Fibroblast of pulmonary artery (primary cell): ENCODE measurements around the gene CNTNAP2.
"Not testable (repeated sequence)": the region's sequence is repeated elsewhere in the genome, so short reads cannot be mapped to it uniquely, and the experiment has no call there.

Experiments
- DNase-seq: peaks from one replicate; pipeline ENCODE4 v3.0.0-alpha.2; 2010; ENCODE audit warnings: low read depth
- H3K4me3 ChIP-seq: replicated peaks from 2 replicates; pipeline ENCODE4 v1.5.1; 2011; ENCODE audit warnings: low read depth, mild to moderate bottlenecking, control low read depth, low read length, moderate library complexity
- TF ChIP-seq, protein P1 (sequence below): IDR thresholded peaks from 2 replicates; pipeline ENCODE4 v1.5.1; 2011; ENCODE audit warnings: mild to moderate bottlenecking, control low read depth, low read length, inconsistent platforms; ENCODE audit errors: missing control alignments

CNTNAP2 gene

GRCh38 chr7:148290538-148290937 lies 2173.9 kb downstream of the CNTNAP2 start:
- TF ChIP-seq, protein P1, sequence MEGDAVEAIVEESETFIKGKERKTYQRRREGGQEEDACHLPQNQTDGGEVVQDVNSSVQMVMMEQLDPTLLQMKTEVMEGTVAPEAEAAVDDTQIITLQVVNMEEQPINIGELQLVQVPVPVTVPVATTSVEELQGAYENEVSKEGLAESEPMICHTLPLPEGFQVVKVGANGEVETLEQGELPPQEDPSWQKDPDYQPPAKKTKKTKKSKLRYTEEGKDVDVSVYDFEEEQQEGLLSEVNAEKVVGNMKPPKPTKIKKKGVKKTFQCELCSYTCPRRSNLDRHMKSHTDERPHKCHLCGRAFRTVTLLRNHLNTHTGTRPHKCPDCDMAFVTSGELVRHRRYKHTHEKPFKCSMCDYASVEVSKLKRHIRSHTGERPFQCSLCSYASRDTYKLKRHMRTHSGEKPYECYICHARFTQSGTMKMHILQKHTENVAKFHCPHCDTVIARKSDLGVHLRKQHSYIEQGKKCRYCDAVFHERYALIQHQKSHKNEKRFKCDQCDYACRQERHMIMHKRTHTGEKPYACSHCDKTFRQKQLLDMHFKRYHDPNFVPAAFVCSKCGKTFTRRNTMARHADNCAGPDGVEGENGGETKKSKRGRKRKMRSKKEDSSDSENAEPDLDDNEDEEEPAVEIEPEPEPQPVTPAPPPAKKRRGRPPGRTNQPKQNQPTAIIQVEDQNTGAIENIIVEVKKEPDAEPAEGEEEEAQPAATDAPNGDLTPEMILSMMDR = no peak
- no peak for DNase-seq
- no peak overlapping the region for H3K4me3 ChIP-seq

DNA sequence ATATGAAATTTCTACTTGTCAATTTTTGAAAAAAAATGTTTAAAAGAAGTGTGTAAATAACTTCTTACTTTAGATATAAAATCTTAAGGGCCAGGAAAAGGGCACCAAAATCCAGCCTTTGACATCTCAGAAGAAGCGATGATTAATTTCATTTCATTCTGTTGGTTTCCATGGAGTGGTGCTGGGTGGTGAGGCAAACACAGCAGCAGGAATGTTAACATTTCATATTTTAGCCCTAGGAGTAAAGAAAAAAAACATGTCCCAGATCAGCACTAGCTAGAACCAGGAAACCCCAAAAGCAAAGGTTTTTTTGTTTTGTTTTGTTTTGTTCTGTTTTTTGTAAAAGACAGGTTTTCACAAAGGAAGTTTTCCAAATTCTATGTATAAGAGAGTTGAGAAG lies 2175.2 kb downstream of the CNTNAP2 start:
- TF ChIP-seq, protein P1 = no peak
- H3K4me3 ChIP-seq = no peak overlapping the region
- no peak for DNase-seq

DNA sequence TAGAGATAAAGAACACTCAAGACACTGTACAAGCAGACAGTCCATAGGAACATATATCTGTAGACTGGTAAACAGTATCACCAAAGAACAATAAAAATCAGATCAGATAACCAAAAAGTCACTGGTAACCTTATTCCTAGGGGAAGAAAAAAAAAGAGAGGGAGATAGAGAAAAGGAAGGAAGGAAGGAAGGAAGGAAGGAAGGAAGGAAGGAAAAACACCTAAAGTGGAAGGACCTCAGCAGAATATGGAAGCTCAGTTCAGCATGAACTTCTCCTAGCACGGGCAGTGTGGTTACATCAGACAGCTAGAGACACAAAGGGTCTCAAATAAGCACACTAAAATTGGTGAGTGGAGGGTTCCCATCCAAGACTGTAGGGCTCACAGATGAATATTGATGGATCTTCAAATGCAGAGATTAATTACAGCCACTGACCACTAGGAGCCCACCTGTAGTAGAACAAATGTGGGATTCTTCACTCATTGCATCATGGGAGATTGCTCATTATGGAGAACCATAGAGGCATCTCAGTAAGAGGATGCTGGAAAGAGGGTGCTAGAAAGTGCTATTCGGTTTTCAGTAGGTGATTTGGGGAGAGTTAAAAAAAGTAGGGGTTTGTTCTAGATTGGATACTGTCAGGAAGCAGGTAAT lies 2180.5 kb downstream of the CNTNAP2 start:
- DNase-seq = no peak
- TF ChIP-seq, protein P1 = no peak
- H3K4me3 ChIP-seq = no peak overlapping the region

GRCh38 chr7:148298768-148299167 lies 2182.2 kb downstream of the CNTNAP2 start:
- not testable (repeated sequence) for H3K4me3 ChIP-seq, DNase-seq

DNA sequence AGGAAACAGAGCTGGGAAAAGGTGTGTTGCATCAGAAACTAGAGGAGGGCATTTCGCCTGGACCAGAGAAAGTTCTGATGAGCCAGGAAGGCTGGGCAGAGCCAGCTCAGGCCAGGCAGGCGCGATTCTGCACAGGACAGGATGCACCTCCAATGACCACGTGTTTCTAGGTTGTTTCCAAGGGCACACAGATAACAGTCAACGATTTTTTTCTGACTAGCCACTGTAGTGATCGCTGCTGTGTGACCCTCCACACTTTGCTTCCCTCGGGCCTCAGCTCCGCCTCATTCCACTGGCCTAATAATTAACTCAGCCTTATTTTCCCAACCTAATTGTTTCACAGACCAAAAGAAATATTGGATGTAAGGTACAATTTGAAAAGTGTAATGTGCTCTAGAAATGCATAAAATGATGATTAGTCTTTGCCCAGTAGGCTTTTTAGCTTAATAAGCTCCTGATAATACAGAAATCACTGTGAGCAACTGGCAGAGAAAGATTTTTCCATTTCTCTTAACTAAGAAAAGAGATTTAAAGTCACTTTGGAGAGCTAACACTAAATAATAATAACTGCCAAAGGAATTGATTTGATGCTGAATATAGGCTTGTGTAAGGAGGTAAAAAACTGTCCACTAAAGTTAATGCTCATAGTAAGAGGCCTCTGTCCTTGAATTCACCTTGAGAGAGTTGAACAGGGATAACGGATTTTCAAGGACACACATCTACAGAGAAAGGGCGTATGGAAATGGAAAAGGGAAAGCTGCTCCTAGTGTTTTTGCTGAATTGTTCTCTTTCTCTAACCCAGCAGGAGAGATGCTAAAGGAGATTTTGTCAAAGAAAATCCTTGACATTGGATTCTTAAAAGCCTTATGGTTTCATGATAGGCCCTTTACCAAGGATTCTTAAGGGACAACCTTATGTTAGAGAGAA lies 2183.0 kb downstream of the CNTNAP2 start:
- DNase-seq = no peak
- H3K4me3 ChIP-seq = no peak overlapping the region
- TF ChIP-seq, protein P1 = no peak

DNA sequence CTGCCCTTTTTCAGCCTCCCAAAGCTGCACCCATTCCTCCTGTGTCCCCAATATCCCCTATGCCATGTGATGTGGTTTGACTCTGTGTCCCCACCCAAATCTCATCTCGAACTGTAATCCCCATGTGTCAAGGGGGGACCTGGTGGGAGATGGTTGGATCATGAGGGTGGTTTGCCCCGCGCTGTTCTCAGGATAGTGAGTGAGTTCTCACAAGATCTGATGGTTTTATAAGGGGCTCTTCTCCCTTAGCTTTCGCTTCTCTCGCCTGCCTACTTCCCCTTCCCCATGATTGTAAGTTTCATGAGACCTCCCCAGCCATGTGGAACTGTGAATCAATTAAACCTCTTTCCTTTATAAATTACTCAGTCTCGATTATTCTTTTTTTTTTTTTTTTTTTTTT lies 2185.8 kb downstream of the CNTNAP2 start:
- not testable (repeated sequence) for DNase-seq, H3K4me3 ChIP-seq

- H3K4me3 ChIP-seq = no peak overlapping the region
- TF ChIP-seq, protein P1 = no peak
- peak; percentile 67 for DNase-seq
These were observed 2186.9 kb downstream of the CNTNAP2 start for GRCh38 chr7:148303295-148304082.
